Measurements from ENCODE around the gene PPP2R3A. TPM values are rescaled to one million over a fixed set of nuclear protein-coding genes. Genes with fewer than 3 reads are reported as not detected.
A peak's percentile ranks its signal among the peaks of the same experiment; 100 is the strongest.
"Not testable (repeated sequence)": the region's sequence is repeated elsewhere in the genome, so short reads cannot be mapped to it uniquely, and the experiment has no call there.

Gene PPP2R3A
- polyA plus RNA-seq, 1 experiment = 7.4 TPM

- Histone ChIP-seq H3K4me3 (ENCODE audit: low read depth, low read length) (no peak overlapping the region), H3K27me3 (ENCODE audit: control insufficient read depth, insufficient read depth, low read length) (no peaks in the 10 kb centered on the region), H3K36me3 (ENCODE audit: control insufficient read depth, insufficient read depth, low read length) (peaks cover 2% of the 10 kb centered on the region)
- ChIA-PET CTCF (interaction anchor here (0.5 kb wide), 1 partner anchor 50 kb away, joined by 3 read pairs; no protein-coding TSS in a partner anchor), POLR2A (interaction anchor here (0.6 kb wide), 1 partner anchor 56 kb away, joined by 3 read pairs; no protein-coding TSS in a partner anchor)
- no peak for TF ChIP-seq CTCF (IDR thresholded peaks at IDR 0.05; ENCODE audit: insufficient read depth, low read depth, low read length)
- peak; percentile 71 for DNase-seq (ENCODE audit: low read depth)
Observed at GRCh38 chr3:136142592-136142991, 177.1 kb downstream of the PPP2R3A start.

- ChIA-PET CTCF (interaction anchor here (0.6 to 0.7 kb wide), 2 partner anchors 857 to 1131 kb away, joined by 3 to 4 read pairs; no protein-coding TSS in a partner anchor), POLR2A (interaction anchor here (0.6 kb wide), 1 partner anchor 215 kb away, joined by 3 read pairs; no protein-coding TSS in a partner anchor)
- not testable (repeated sequence) for H3K36me3 ChIP-seq (ENCODE audit: control insufficient read depth, insufficient read depth, low read length); DNase-seq (ENCODE audit: low read depth); H3K4me3 ChIP-seq (ENCODE audit: low read depth, low read length); H3K27me3 ChIP-seq (ENCODE audit: control insufficient read depth, insufficient read depth, low read length)
Observed at GRCh38 chr3:136144397-136144796, 178.9 kb downstream of the PPP2R3A start.

- peaks cover 4% of the 10 kb centered on the region for H3K36me3 ChIP-seq (ENCODE audit: control insufficient read depth, insufficient read depth, low read length)
- no peak for TF ChIP-seq CTCF (IDR thresholded peaks at IDR 0.05; ENCODE audit: insufficient read depth, low read depth, low read length)
- no peak for DNase-seq (ENCODE audit: low read depth)
- no peaks in the 10 kb centered on the region for H3K27me3 ChIP-seq (ENCODE audit: control insufficient read depth, insufficient read depth, low read length)
- CTCF ChIA-PET = interaction anchor here (0.6 to 1.1 kb wide), 3 partner anchors 18 to 48 kb away, joined by 3 read pairs; no protein-coding TSS in a partner anchor
- no peak overlapping the region for H3K4me3 ChIP-seq (ENCODE audit: low read depth, low read length)
- POLR2A ChIA-PET = no interaction called here
Observed at GRCh38 chr3:136146981-136147729, 181.6 kb downstream of the PPP2R3A start.

GRCh38 chr3:136149667-136150066, 184.1 kb downstream of the PPP2R3A start:
- Histone ChIP-seq H3K4me3 (ENCODE audit: low read depth, low read length) (no peak overlapping the region), H3K27me3 (ENCODE audit: control insufficient read depth, insufficient read depth, low read length) (no peaks in the 10 kb centered on the region), H3K36me3 (ENCODE audit: control insufficient read depth, insufficient read depth, low read length) (peaks cover 4% of the 10 kb centered on the region)
- peak; percentile 12 for DNase-seq (ENCODE audit: low read depth)
- POLR2A ChIA-PET = no interaction called here
- CTCF ChIA-PET = no interaction called here
- no peak for TF ChIP-seq CTCF (IDR thresholded peaks at IDR 0.05; ENCODE audit: insufficient read depth, low read depth, low read length)

- peaks cover 4% of the 10 kb centered on the region for H3K36me3 ChIP-seq (ENCODE audit: control insufficient read depth, insufficient read depth, low read length)
- no peak overlapping the region for H3K4me3 ChIP-seq (ENCODE audit: low read depth, low read length)
- DNase-seq (ENCODE audit: low read depth) = no peak
- H3K27me3 ChIP-seq (ENCODE audit: control insufficient read depth, insufficient read depth, low read length) = no peaks in the 10 kb centered on the region
- no peak for TF ChIP-seq CTCF (IDR thresholded peaks at IDR 0.05; ENCODE audit: insufficient read depth, low read depth, low read length)
- POLR2A ChIA-PET = no interaction called here
- CTCF ChIA-PET = no interaction called here
Observed at GRCh38 chr3:136151219-136151618, 185.7 kb downstream of the PPP2R3A start.

All from BJ (cell line).